NCI-H1436 (cell line): ENCODE data around the gene MRPL17.

Source experiments
- DNase-seq: peaks from one replicate; lab custom pipeline; 2025; lab: John Stamatoyannopoulos, UW

The MRPL17 gene

DNA sequence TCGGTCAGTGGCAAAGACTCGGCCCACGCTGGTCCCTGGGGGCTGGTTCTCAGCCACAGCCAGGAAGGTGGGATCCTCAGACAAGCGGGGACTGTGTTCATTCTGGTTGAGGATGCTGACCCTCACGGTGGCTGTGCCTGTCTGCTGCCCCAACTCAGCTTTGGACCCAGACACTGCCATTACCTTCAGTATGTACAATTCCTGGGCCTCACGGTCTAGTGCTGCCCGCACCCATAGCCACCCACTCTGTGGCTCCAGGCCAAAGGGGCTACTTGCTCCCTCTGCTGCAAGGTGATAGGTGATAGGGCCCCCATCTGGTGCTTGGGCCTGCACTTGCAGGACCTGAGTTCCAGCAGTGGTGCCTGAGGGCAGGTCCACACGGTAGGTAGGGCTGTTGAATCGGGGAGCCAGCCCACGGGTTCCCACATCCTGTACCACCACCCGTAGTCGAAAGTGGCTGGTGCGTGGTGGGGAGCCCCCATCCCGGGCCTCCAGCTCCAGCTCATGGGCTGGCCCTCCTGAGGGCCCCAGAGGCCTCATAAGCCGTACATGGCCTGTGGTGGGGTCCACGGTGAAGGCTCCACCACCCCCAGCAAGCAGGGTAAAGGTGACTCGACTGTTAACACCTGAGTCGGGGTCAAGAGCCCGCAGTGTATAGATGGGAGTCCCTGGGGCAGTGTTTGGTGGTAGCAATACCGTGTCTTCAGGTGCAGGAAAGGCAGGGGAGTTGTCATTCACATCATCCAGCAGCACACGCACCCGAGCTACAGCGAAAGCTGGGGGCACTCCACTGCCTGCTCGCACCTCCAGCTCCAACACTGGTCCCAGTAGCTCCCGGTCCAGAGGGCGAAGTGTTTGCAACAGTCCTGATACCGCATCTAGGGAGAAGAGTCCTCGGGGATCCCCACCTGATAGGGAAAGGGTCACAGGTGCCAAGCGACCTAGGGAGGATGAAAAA, 50.7 kb downstream of the MRPL17 start:
- DNase-seq = no peak

DNA sequence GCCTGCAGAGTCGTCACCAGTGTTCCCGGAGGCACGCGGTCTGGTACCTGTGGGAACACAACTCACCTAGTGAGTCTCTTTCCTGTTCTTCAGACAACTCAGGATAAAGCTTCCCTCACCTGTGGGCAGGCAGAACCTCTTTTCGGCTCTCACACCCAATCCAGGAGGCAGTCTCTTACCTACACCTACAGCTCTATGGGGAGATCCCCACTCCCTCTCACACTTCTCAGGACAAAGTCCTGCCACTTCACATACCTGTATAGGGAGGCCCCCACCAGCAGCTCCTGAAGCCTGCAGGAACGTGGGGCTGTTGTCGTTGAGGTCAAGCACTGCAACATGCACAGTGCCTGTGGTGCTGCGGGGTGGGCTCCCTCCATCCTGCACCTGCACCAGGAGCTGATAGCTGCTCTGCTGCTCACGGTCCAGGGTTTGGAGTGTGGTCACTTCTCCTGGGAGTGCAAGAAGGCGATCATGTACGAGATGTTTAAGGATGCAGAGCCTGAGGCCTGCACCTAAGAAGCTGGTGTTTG, 51.7 kb downstream of the MRPL17 start:
- no peak for DNase-seq

DNA sequence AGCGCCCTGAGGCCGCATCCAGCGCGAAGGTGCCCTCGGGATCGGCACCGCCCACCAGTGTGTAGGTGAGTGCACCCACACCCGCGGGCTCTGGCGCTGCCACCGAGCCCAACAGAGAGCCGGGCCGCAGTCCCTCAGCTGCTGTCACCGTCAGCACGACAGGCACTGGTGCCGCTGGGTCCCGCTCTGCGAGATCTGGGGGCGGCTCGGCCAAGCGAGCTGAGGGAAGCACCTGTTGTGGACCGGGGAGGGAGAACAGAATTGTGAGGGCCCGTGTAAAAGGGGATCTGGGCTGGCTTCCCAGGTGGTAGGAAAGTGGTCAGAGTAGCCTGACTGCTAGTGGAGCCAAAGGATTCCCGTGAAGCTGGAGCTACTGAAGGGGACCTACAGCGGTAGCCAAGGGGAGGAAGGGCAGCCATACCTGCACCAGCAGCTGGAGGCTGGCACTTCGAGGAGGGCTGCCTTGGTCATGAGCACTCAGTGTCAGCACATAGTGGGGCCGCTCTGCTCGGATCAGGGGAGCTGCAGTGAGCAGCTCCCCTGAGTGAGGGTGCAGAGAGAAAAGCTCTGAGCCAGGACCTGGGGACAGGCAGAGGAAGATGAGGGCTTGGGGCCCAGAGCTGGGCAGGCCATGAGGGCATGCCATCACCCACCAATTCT, 52.4 kb downstream of the MRPL17 start:
- no peak for DNase-seq
